ENCODE measurements around the gene RHOV. TPM values are rescaled to one million over a fixed set of nuclear protein-coding genes. Genes with fewer than 3 reads are reported as not detected.
A peak's percentile ranks its signal among the peaks of the same experiment; 100 is the strongest.

The RHOV gene
- total and polyA plus RNA-seq, 2 experiments from 2014 or later, result 0.84 to 1.2 TPM

GRCh38 chr15:40891810-40892446, 17.9 kb upstream of the RHOV start:
- no peak overlapping the region for H3K27ac ChIP-seq
- peak; percentile 63 for DNase-seq (ENCODE audit: low read depth in 1 of 2, low spot score in 1 of 2)

GRCh38 chr15:40891138-40891537, 17.1 kb upstream of the RHOV start:
- Histone ChIP-seq H3K36me3 (no peaks in the 10 kb centered on the region), H3K4me3 (no peak overlapping the region), H3K27me3 (peaks cover 10% of the 10 kb centered on the region), H3K9me3 (ENCODE audit: low read depth) (no peaks in the 10 kb centered on the region), H3K4me1 (ENCODE audit: low read depth) (no peaks in the 10 kb centered on the region), H3K27ac (no peak overlapping the region)
- TF ChIP-seq CTCF (IDR thresholded peaks at IDR 0.05; ENCODE audit: low read depth, low read length), result no peak
- no peak for DNase-seq (ENCODE audit: low read depth in 1 of 2, low spot score in 1 of 2)

More at GRCh38 chr15:40891810-40892446, 17.9 kb upstream of the RHOV start:
- peaks cover 2% of the 10 kb centered on the region for H3K36me3 ChIP-seq
- H3K9me3 ChIP-seq (ENCODE audit: low read depth), result no peaks in the 10 kb centered on the region
- H3K4me3 ChIP-seq, result no peak overlapping the region
- H3K4me1 ChIP-seq (ENCODE audit: low read depth), result no peaks in the 10 kb centered on the region
- peaks cover 10% of the 10 kb centered on the region for H3K27me3 ChIP-seq
- TF ChIP-seq CTCF (IDR thresholded peaks at IDR 0.05; ENCODE audit: low read depth, low read length), result peak; percentile 84

DNA sequence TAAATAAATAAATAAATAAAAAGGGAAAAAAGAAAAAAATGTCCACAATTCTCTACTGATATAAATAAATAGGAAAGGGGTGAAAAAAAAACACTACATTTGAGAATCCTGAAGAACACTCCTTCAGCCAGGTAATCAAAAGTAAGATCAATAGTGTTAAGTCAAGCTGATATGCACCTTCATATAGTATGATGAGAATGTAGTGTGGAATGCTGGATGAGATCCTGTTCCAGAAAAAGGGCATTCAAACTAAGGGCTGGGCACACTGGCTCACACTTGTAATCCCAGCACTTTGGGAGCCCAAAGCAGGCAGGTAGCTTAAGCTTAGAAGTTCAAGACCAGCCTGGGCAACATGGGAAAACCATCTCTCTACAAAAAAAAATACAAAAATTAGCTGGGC, 15.1 kb upstream of the RHOV start:
- H3K36me3 ChIP-seq, result no peaks in the 10 kb centered on the region
- H3K27me3 ChIP-seq, result peaks cover 10% of the 10 kb centered on the region
- no peaks in the 10 kb centered on the region for H3K9me3 ChIP-seq (ENCODE audit: low read depth)
- no peak overlapping the region for H3K4me3 ChIP-seq
- no peaks in the 10 kb centered on the region for H3K4me1 ChIP-seq (ENCODE audit: low read depth)
- no peak for DNase-seq (ENCODE audit: low read depth in 1 of 2, low spot score in 1 of 2)
- no peak for TF ChIP-seq CTCF (IDR thresholded peaks at IDR 0.05; ENCODE audit: low read depth, low read length)
- no peak overlapping the region for H3K27ac ChIP-seq

GRCh38 chr15:40886586-40886985, 12.6 kb upstream of the RHOV start:
- no peak for DNase-seq (ENCODE audit: low read depth in 1 of 2, low spot score in 1 of 2)
- no peak for TF ChIP-seq CTCF (IDR thresholded peaks at IDR 0.05; ENCODE audit: low read depth, low read length)
- no peaks in the 10 kb centered on the region for H3K9me3 ChIP-seq (ENCODE audit: low read depth)

DNA sequence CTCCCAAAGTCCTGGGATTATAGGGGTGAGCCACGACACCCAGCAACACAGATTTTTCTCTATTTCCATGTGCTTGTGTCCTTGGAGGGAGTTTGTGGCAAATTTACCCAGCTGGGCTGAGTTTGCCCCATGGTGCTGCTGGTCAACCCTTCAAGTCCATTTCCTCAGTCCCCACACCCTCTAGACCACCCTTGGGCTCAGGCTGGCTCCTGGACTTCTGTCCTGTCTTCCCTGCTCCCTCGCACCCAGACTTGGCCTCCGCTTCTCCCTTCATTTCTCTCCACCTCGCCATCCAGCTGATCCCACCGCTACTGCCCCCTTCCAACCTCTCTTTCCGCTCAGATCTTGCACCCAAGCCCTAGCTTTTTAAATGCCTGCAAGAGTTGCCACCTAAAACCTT, 7.3 kb upstream of the RHOV start:
- DNase-seq (ENCODE audit: low read depth in 1 of 2, low spot score in 1 of 2), result no peak
- Histone ChIP-seq H3K4me1 (ENCODE audit: low read depth) (no peaks in the 10 kb centered on the region), H3K27ac (no peak overlapping the region), H3K27me3 (no peaks in the 10 kb centered on the region), H3K4me3 (no peak overlapping the region), H3K9me3 (ENCODE audit: low read depth) (no peaks in the 10 kb centered on the region), H3K36me3 (no peaks in the 10 kb centered on the region)
- no peak for TF ChIP-seq CTCF (IDR thresholded peaks at IDR 0.05; ENCODE audit: low read depth, low read length)

More at GRCh38 chr15:40886586-40886985, 12.6 kb upstream of the RHOV start:
- Histone ChIP-seq H3K27me3 (no peaks in the 10 kb centered on the region), H3K4me1 (ENCODE audit: low read depth) (no peaks in the 10 kb centered on the region), H3K36me3 (no peaks in the 10 kb centered on the region), H3K4me3 (no peak overlapping the region), H3K27ac (no peak overlapping the region)

All from cardiac muscle cell (in vitro differentiated cells and primary cell).